Measurements from ENCODE around the gene PRM3. TPM values are rescaled to one million over a fixed set of nuclear protein-coding genes. Genes with fewer than 3 reads are reported as not detected.

PRM3 gene
- total and polyA plus RNA-seq, 2 of the 8 experiments (the other 6 are each of a cell fraction or from before 2014, with no cell fraction given), result not detected

DNA sequence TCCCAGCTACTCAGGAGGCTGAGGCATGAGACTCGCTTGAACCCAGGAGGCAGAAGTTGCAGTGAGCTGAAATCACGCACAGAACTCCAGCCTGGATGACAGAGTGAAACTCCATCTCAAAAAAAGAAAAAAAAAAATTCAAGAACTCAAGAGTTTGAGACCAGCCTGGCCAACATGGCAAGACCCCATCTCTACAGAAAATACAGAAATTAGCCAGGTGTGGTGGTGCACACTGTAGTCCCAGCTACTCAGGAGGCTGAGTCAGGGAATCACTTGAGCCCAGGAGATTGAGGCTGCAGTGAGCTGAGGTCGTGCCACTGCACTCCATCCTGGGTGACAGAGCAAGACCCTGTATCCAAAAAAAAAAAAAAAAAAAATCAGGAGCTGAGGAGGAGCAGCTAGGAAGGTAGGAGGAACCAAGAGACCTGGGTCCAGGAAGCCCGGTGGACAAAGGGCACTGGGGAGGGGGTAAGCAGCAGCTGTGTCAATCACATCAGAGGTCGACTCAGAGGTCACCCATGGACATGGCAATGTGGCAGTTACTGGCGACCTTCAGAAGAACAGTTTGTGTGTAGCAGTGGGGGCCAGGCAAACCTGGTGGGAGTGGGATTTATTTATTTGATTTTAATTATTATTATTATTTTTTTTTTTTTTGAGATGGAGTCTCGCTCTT, 18.8 kb upstream of the PRM3 start:
- Histone ChIP-seq H3K36me3 (ENCODE audit: control insufficient read depth in 2 of 4, insufficient read depth in 4 of 4, low read length in 3 of 4) (no peaks in the 10 kb centered on the region), H2BK5ac (ENCODE audit: low read depth, low read length) (0 out of 2 replicates have a peak overlapping the region, but pooled peaks have one; percentile 10), H2BK15ac (ENCODE audit: low read length) (no peak overlapping the region), H2AK5ac (ENCODE audit: low read depth, low read length) (0 out of 2 replicates have a peak overlapping the region, but pooled peaks have one; percentile 53), H3K79me2 (ENCODE audit: control insufficient read depth in 1 of 2, insufficient read depth in 2 of 2, low read length in 2 of 2) (no peaks in the 10 kb centered on the region), H2AFZ (ENCODE audit: low read length) (no peak overlapping the region), H4K20me1 (replicated peaks in 1 of 2; ENCODE audit: control insufficient read depth in 1 of 2, insufficient read depth in 2 of 2, low read length in 2 of 2) (no peaks in the 10 kb centered on the region), H3K4me3 (ENCODE audit: extremely low read depth in 1 of 4, insufficient read depth in 2 of 4, low read depth in 3 of 4, low read length in 4 of 4) (no peak overlapping the region), H3K56ac (replicated peaks; ENCODE audit: insufficient read length, low read depth, low read length) (no peak overlapping the region), H3K4me2 (ENCODE audit: insufficient read depth in 1 of 2, low read depth in 2 of 2, low read length in 2 of 2) (no peak overlapping the region), H3K27me3 (replicated peaks in 1 of 4; ENCODE audit: control insufficient read depth in 3 of 4, extremely low read depth in 1 of 4, insufficient read depth in 3 of 4, low read length in 3 of 4) (peaks cover 0 to 2% (median 1%) of the 10 kb centered on the region in 4 experiments; a peak in 1 of 7 replicates), H3K9ac (replicated peaks in 1 of 4; ENCODE audit: extremely low read depth in 1 of 4, low read depth in 3 of 4, low read length in 3 of 4) (no peak overlapping the region), H3K9me3 (ENCODE audit: insufficient read depth in 2 of 2, low read depth in 1 of 2, low read length in 1 of 2) (no peaks in the 10 kb centered on the region), H3K27ac (ENCODE audit: low read depth, low read length) (no peak overlapping the region), H4K8ac (ENCODE audit: extremely low read depth, insufficient read depth, low read length) (no peak overlapping the region), H2BK120ac (replicated peaks; ENCODE audit: low read depth, low read length) (no peak overlapping the region), H2BK20ac (ENCODE audit: low read length) (no peak overlapping the region), H4K5ac (ENCODE audit: insufficient read length, low read depth, low read length) (no peak overlapping the region), H3K4me1 (replicated peaks in 1 of 4; ENCODE audit: control insufficient read depth in 3 of 4, insufficient read depth in 4 of 4, low read length in 3 of 4) (peaks cover 0 to 11% (median 2%) of the 10 kb centered on the region in 4 experiments; a peak in 5 of 7 replicates), H3K79me1 (ENCODE audit: low read depth, low read length) (no peaks in the 10 kb centered on the region), H3K4ac (replicated peaks; ENCODE audit: insufficient read length, low read depth, low read length) (no peak overlapping the region), H3K23me2 (ENCODE audit: low read depth, low read length) (no peaks in the 10 kb centered on the region), H4K91ac (replicated peaks; ENCODE audit: insufficient read length, low read length) (no peak overlapping the region), H3K14ac (ENCODE audit: insufficient read length) (no peak overlapping the region), H2BK12ac (ENCODE audit: low read depth, low read length) (no peak overlapping the region), H3K23ac (ENCODE audit: insufficient read length) (no peak overlapping the region), H3K18ac (ENCODE audit: extremely low read depth, low read length) (peak overlapping the region; percentile 32; the same call in 1 of the 2 replicates)
- 93% methylated on average over 7 of the region's 7 CpGs; no CpG with 5 or more reads in 1 of the 2 experiments for WGBS, 2 experiments (ENCODE audit: extremely low coverage in 1 of 2, insufficient coverage in 1 of 2, insufficient read length in 1 of 2, insufficient replicate concordance in 2 of 2, low coverage in 1 of 2, low lambda C conversion rate in 2 of 2, missing lambda C conversion rate in 1 of 2)
- POLR2A ChIA-PET (ENCODE audit: partially characterized antibody), result interaction anchor here (1.1 to 2.1 kb wide), 4 partner anchors 9 to 80 kb away, joined by 5 to 9 read pairs (median 5); partner anchors contain the start of gene SOCS1
- DNase-seq (ENCODE audit: low read depth in 1 of 2, low spot score in 2 of 2) (no peak), FAIRE-seq (no peak)
- CTCF ChIA-PET (ENCODE audit: partially characterized antibody), result interaction anchor here (0.6 to 2.4 kb wide), 7 partner anchors 11 to 100 kb away, joined by 3 to 7 read pairs (median 3); partner anchors contain the start of gene SOCS1
- no peak for TF ChIP-seq CTBP2 (IDR thresholded peaks at IDR 0.05; ENCODE audit: borderline replicate concordance, insufficient read depth, insufficient read length, low read length)
- TF ChIP-seq POLR2A (IDR thresholded peaks at IDR 0.05; ENCODE audit: control extremely low read depth in 1 of 2, low read depth in 2 of 2, low read length in 2 of 2), result no peak
- TF ChIP-seq NANOG (IDR thresholded peaks at IDR 0.05; ENCODE audit: insufficient read depth, low read depth, low read length, poor library complexity, severe bottlenecking), result no peak
- TF ChIP-seq, protein P1, sequence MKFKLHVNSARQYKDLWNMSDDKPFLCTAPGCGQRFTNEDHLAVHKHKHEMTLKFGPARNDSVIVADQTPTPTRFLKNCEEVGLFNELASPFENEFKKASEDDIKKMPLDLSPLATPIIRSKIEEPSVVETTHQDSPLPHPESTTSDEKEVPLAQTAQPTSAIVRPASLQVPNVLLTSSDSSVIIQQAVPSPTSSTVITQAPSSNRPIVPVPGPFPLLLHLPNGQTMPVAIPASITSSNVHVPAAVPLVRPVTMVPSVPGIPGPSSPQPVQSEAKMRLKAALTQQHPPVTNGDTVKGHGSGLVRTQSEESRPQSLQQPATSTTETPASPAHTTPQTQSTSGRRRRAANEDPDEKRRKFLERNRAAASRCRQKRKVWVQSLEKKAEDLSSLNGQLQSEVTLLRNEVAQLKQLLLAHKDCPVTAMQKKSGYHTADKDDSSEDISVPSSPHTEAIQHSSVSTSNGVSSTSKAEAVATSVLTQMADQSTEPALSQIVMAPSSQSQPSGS (IDR thresholded peaks at IDR 0.05; ENCODE audit: low read length), result no peak
- no peak for TF ChIP-seq EGR1 (IDR thresholded peaks at IDR 0.05; ENCODE audit: borderline replicate concordance, low read depth, low read length)
- TF ChIP-seq SAP30 (IDR thresholded peaks at IDR 0.05; ENCODE audit: insufficient read depth, insufficient replicate concordance, low read length), result no peak
- TF ChIP-seq FOSL1 (IDR thresholded peaks at IDR 0.05; ENCODE audit: insufficient read depth, low read depth, low read length), result no peak
- TF ChIP-seq TCF12 (IDR thresholded peaks at IDR 0.05; ENCODE audit: low read depth, low read length), result no peak
- no peak for TF ChIP-seq BCL11A (IDR thresholded peaks at IDR 0.05; ENCODE audit: low read depth in 2 of 2, low read length in 2 of 2)
- no peak for TF ChIP-seq CHD1 (IDR thresholded peaks at IDR 0.05; ENCODE audit: low read depth, low read length)
